Sigmoid colon (tissue), 7 donors: ENCODE measurements around the gene SLC45A1. TPM values are rescaled to one million over a fixed set of nuclear protein-coding genes. Genes with fewer than 3 reads are reported as not detected.

Source experiments
- DNase-seq: peaks from one replicate; pipeline ENCODE4 v3.0.0-alpha.2; 2019
- H3K27ac ChIP-seq, 4 donors: fragments of 200-600 bp; sonication (generic); one replicate each; pipeline ENCODE4 v1.5.1; 2016 to 2019; ENCODE audit warnings: mild to moderate bottlenecking in 1 of 4
- H3K27me3 ChIP-seq, 3 donors: fragments of 200-600 bp; sonication (generic); one replicate each; pipeline ENCODE4 v1.5.1; 2019; ENCODE audit warnings: mild to moderate bottlenecking in 1 of 3
- H3K36me3 ChIP-seq, 4 donors: fragments of 200-600 bp; sonication (generic); one replicate each; pipeline ENCODE4 v1.5.1; 2016 to 2019
- H3K4me1 ChIP-seq, 4 donors: fragments of 200-600 bp; sonication (generic); one replicate each; pipeline ENCODE4 v1.5.1; 2017 to 2019
- H3K4me3 ChIP-seq, 4 donors: fragments of 200-600 bp; sonication (generic); one replicate each; pipeline ENCODE4 v1.5.1; 2017 to 2019; ENCODE audit warnings: mild to moderate bottlenecking in 2 of 4, moderate library complexity in 1 of 4
- H3K9me3 ChIP-seq, 4 donors: fragments of 200-600 bp in 3 of 4; sonication (generic) in 3 of 4; one replicate each; pipeline versions ENCODE4 v1.5.1 to v1.6.1; 2013 to 2019
- CTCF ChIP-seq, 4 experiments: fragments of 450-650 bp in 3 of 4; fragments of 200-600 bp in 1 of 4; IDR thresholded peaks; one replicate each; pipeline ENCODE4 v1.5.1; 2016 to 2019; ENCODE audit warnings: antibody characterized with exemption in 4 of 4, mild to moderate bottlenecking in 3 of 4, moderate library complexity in 2 of 4
- EP300 ChIP-seq, 4 donors: sonication (generic); formaldehyde crosslinking; IDR thresholded peaks; one replicate each; pipeline ENCODE4 v1.6.1; 2017; ENCODE audit warnings: antibody characterized with exemption in 4 of 4
- POLR2A ChIP-seq, 2 donors: fragments of 450-650 bp; IDR thresholded peaks; one replicate each; pipeline ENCODE4 v1.6.1; 2016; ENCODE audit warnings: antibody characterized with exemption in 2 of 2, mild to moderate bottlenecking in 2 of 2, moderate library complexity in 2 of 2
- POLR2AphosphoS5 ChIP-seq, 4 donors: sonication (generic); formaldehyde crosslinking; IDR thresholded peaks; one replicate each; pipeline ENCODE4 v1.6.1; 2017; ENCODE audit warnings: antibody characterized with exemption in 4 of 4
- WGBS, 2 donors: extraction: QIAGEN DNeasy Blood & Tissue Kit; methylation state at CpG; one replicate each; pipeline ENCODE4 v1.1.7; 2013; 5-methylcytosine and 5-hydroxymethylcytosine counted together
- intact Hi-C: fragments of 100-400 bp; cut with DNase I; formaldehyde crosslinking; loops from one replicate; pipeline ENCODE4 v1.15.1; 2023
- polyA plus RNA-seq, 3 donors: library from polyadenylated mRNA; stranded (reverse); fragments of 200-250 nt; gene quantifications; one replicate each; pipeline ENCODE4 v1.2.3, GENCODE V29; 2013
- total RNA-seq, 4 donors: library from RNA; depleted of rRNA; stranded (reverse); fragments of >200 nt; gene quantifications; one replicate each; pipeline ENCODE4 v1.1.0, GENCODE V29; 2016
- donor health status: healthy with polysubstance abuse.
- donor health status: Bipolar disorder and iron deficiency.
- donor health status: healthy.

Gene SLC45A1
- total and polyA plus RNA-seq, 7 donors, result 1.4 to 6.5 (median 3.9) TPM; not detected in 2

DNA sequence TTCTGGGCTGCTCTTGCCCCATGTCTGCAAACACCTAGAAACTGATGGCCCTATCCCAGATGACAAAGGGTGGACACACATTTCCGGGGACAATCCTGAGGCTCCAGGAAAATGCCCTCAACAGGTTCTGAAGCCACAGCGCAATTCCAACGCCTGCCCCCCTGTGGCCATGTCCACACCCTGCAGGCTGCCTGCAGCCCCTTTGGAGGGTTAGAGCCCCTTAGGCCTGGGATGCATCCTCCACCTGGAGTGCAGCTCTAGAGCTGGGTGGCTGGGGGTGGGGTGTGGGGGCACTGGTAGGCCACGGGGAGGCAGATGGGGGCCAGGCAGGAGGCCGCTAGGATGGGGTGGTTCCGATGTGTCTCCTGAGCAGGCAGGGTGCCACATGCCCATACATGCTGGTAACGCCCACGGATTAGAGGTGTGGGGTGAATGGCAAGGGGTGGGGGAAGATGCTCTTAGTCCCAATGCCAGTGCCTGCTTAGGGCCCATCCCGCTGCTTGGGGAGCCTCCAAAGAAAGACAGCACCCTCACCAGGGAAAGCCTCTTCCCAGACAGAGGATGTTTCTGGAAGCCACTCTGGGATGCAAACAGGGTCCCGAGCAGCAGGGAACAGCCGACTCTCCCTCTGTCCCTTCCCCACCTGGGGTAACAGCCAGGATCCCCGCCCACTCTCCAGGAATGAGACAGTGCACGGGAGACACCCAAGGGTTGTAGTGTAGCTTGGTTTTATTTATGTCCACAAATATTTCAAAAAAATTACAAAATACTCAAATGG lies 34.0 kb downstream of the SLC45A1 start:
- Histone ChIP-seq H3K27me3 (no peaks in the 10 kb centered on the region), H3K4me1 (peaks cover 0 to 76% (median 54%) of the 10 kb centered on the region in 4 donors), H3K36me3 (peaks cover 25 to 43% (median 26%) of the 10 kb centered on the region in 4 donors), H3K27ac (peak overlapping the region; percentile 55 to 76 (median 72)), H3K9me3 (no peaks in the 10 kb centered on the region), H3K4me3 (no peak overlapping the region)
- 61 to 77% methylated on average over 13 of the region's 13 CpGs for WGBS, 2 donors
- intact Hi-C loops, result no loop called here
- TF ChIP-seq CTCF (IDR thresholded peaks at IDR 0.05) (peak; percentile 20 to 77 (median 66)), POLR2A (IDR thresholded peaks at IDR 0.05) (no peak)
- peak; percentile 79 for DNase-seq

GRCh38 chr1:8352471-8352845 lies 34.5 kb downstream of the SLC45A1 start:
- no peaks in the 10 kb centered on the region for H3K27me3 ChIP-seq
- no peaks in the 10 kb centered on the region for H3K9me3 ChIP-seq
- DNase-seq, result no peak
- H3K4me1 ChIP-seq, result peaks cover 0 to 79% (median 56%) of the 10 kb centered on the region in 4 donors
- 78 to 79% methylated on average over 15 of the region's 15 CpGs for WGBS, 2 donors
- H3K36me3 ChIP-seq, result peaks cover 31 to 49% (median 32%) of the 10 kb centered on the region in 4 donors
- peak overlapping the region; percentile 55 to 76 (median 72) for H3K27ac ChIP-seq
- TF ChIP-seq POLR2AphosphoS5 (IDR thresholded peaks at IDR 0.05) (no peak), POLR2A (IDR thresholded peaks at IDR 0.05) (no peak), CTCF (IDR thresholded peaks at IDR 0.05) (no peak), EP300 (IDR thresholded peaks at IDR 0.05) (no peak)
- intact Hi-C loops, result no loop called here
- H3K4me3 ChIP-seq, result no peak overlapping the region

- Histone ChIP-seq H3K9me3 (no peaks in the 10 kb centered on the region), H3K4me3 (no peak overlapping the region), H3K27ac (peak overlapping the region; percentile 55 to 76 (median 72)), H3K4me1 (peaks cover 0 to 86% (median 63%) of the 10 kb centered on the region in 4 donors), H3K27me3 (no peaks in the 10 kb centered on the region), H3K36me3 (peaks cover 38 to 56% (median 38%) of the 10 kb centered on the region in 4 donors)
- intact Hi-C loops, result no loop called here
- DNase-seq, result peak; percentile 73
- 79% methylated on average over 21 of the region's 21 CpGs for WGBS, 2 donors
- TF ChIP-seq POLR2AphosphoS5 (IDR thresholded peaks at IDR 0.05) (peak in 1 of 4 donors; percentile 4), EP300 (IDR thresholded peaks at IDR 0.05) (no peak), POLR2A (IDR thresholded peaks at IDR 0.05) (no peak), CTCF (IDR thresholded peaks at IDR 0.05) (no peak)
Observed at GRCh38 chr1:8352886-8353785, 35.2 kb downstream of the SLC45A1 start.

- peaks cover 0 to 81% (median 59%) of the 10 kb centered on the region in 4 donors for H3K4me1 ChIP-seq
- intact Hi-C loops, result no loop called here
- 86 to 88% methylated on average over 8 of the region's 8 CpGs for WGBS, 2 donors
- TF ChIP-seq EP300 (IDR thresholded peaks at IDR 0.05) (no peak), POLR2AphosphoS5 (IDR thresholded peaks at IDR 0.05) (no peak), CTCF (IDR thresholded peaks at IDR 0.05) (no peak), POLR2A (IDR thresholded peaks at IDR 0.05) (no peak)
- no peaks in the 10 kb centered on the region for H3K9me3 ChIP-seq
- H3K4me3 ChIP-seq, result no peak overlapping the region
- peak; percentile 69 for DNase-seq
- H3K27me3 ChIP-seq, result no peaks in the 10 kb centered on the region
- H3K27ac ChIP-seq, result peak overlapping the region; percentile 55 to 76 (median 72)
- H3K36me3 ChIP-seq, result peaks cover 47 to 65% (median 47%) of the 10 kb centered on the region in 4 donors
Observed at GRCh38 chr1:8354038-8354437, 36.1 kb downstream of the SLC45A1 start.
